ENCODE data around the gene IRAK2.

The IRAK2 gene

GRCh38 chr3:10285272-10286132 is 120.8 kb downstream of the IRAK2 start:
- no peak for DNase-seq

- DNase-seq, result no peak
Observed at GRCh38 chr3:10286133-10286524, 121.4 kb downstream of the IRAK2 start.

GRCh38 chr3:10286596-10287295 is 122.0 kb downstream of the IRAK2 start:
- peak; percentile 24 for DNase-seq

- DNase-seq, result no peak
Observed at GRCh38 chr3:10287936-10288574, 123.3 kb downstream of the IRAK2 start.

- DNase-seq, result no peak
Observed at GRCh38 chr3:10288575-10288960, 123.8 kb downstream of the IRAK2 start.

GRCh38 chr3:10289077-10289476 is 124.4 kb downstream of the IRAK2 start:
- DNase-seq, result no peak

- DNase-seq, result no peak
Observed at GRCh38 chr3:10289787-10290355, 125.2 kb downstream of the IRAK2 start.

- DNase-seq, result no peak
Observed at GRCh38 chr3:10290481-10291176, 125.9 kb downstream of the IRAK2 start.

- no peak for DNase-seq
Observed at GRCh38 chr3:10291641-10292040, 126.9 kb downstream of the IRAK2 start.

- DNase-seq, result no peak
Observed at GRCh38 chr3:10292505-10293419, 128.0 kb downstream of the IRAK2 start, which contains the start of gene GHRL. GHRL (minus strand) TSS chr3:10292947; CDS start chr3:10290180, 2,767 bp downstream.
